Measurements from ENCODE around the gene CNOT3. TPM values are rescaled to one million over a fixed set of nuclear protein-coding genes. Genes with fewer than 3 reads are reported as not detected.

CNOT3 gene
- total and polyA plus RNA-seq, 9 of the 15 experiments (the other 6 are each of a cell fraction or from before 2014, with no cell fraction given): 0.27 to 60.4 (median 9.9) TPM

- TF ChIP-seq POLR2G (IDR thresholded peaks at IDR 0.05; ENCODE audit: low read depth, low read length) (0 out of 2 replicates have a peak, but pooled peaks have one; percentile 8), CBX1 (IDR thresholded peaks at IDR 0.05; ENCODE audit: low read depth) (no peak), RBFOX2 (IDR thresholded peaks at IDR 0.05; ENCODE audit: low read depth, low read length) (peak; percentile 20; the same call in 1 of the 2 replicates)
- ChIA-PET POLR2A (interaction anchor here (0.6 to 1.2 kb wide), 3 partner anchors 11 to 36 kb away, joined by 3 to 6 read pairs (median 3); no protein-coding TSS in a partner anchor), CTCF (ENCODE audit: low intra/inter-chr PET ratio) (no interaction called here)
- H3K27me3 ChIP-seq (ENCODE audit: control insufficient read depth in 2 of 2, insufficient read depth in 2 of 2, low read length in 2 of 2): no peaks in the 10 kb centered on the region
- DNase-seq (ENCODE audit: extremely low read depth in 1 of 4, low spot score in 3 of 4) (no peak), ATAC-seq (no peak), FAIRE-seq (no peak)
- H3K27ac ChIP-seq (ENCODE audit: extremely low read depth, low read depth, low read length): no peak overlapping the region
- H3K4me2 ChIP-seq (ENCODE audit: insufficient read depth, low read length): no peak overlapping the region
- no peaks in the 10 kb centered on the region for H3K9me3 ChIP-seq (replicated peaks; ENCODE audit: control insufficient read depth, insufficient read depth, low read depth, low read length)
- peaks cover 4% of the 10 kb centered on the region for H3K9me1 ChIP-seq (ENCODE audit: control insufficient read depth, insufficient read depth, low read length)
- in situ Hi-C loops (cut with MboI) (no loop called here), intact Hi-C loops (cut with micrococcal nuclease) (no loop called here)
- peaks cover 0 to 6% of the 10 kb centered on the region in 2 experiments; a peak in 2 of 5 replicates for H3K4me1 ChIP-seq (replicated peaks in 1 of 2; ENCODE audit: control insufficient read depth in 2 of 2, insufficient read depth in 2 of 2, low read length in 2 of 2)
- H4K20me1 ChIP-seq (replicated peaks; ENCODE audit: control insufficient read depth, insufficient read depth, low read length): peaks cover 20% of the 10 kb centered on the region
- no peak overlapping the region for H3K4me3 ChIP-seq
- WGBS (ENCODE audit: insufficient coverage, low coverage, missing lambda C conversion rate): 95% methylated on average over 21 of the region's 28 CpGs
- H3K79me2 ChIP-seq (ENCODE audit: control insufficient read depth, insufficient read depth, low read length): peaks cover 21% of the 10 kb centered on the region
- no TSS peak for BruUV-seq (replicated peaks)
- H2AFZ ChIP-seq (ENCODE audit: low read depth, low read length): no peak overlapping the region
- peak overlapping the region in 1 of 2 experiments; percentile 15; a peak in 1 of 4 replicates for H3K9ac ChIP-seq (ENCODE audit: insufficient read depth in 1 of 2, low read depth in 2 of 2, low read length in 2 of 2)
- peaks cover 98% of the 10 kb centered on the region; the same call in 2 of the 3 replicates for H3K36me3 ChIP-seq (ENCODE audit: control insufficient read depth, insufficient read depth, low read length)
Observed at GRCh38 chr19:54145541-54146158, 8.1 kb downstream of the CNOT3 start.

GRCh38 chr19:54147676-54148075 lies 10.1 kb downstream of the CNOT3 start:
- peaks cover 1% of the 10 kb centered on the region; the same call in 1 of the 2 replicates for H4K20me1 ChIP-seq (replicated peaks; ENCODE audit: control insufficient read depth, insufficient read depth, low read length)
- in situ Hi-C loops (cut with MboI): no loop called here
- H3K4me2 ChIP-seq (ENCODE audit: insufficient read depth, low read length): no peak overlapping the region
- no peaks in the 10 kb centered on the region for H3K27me3 ChIP-seq (ENCODE audit: control insufficient read depth in 2 of 2, insufficient read depth in 2 of 2, low read length in 2 of 2)
- H3K4me1 ChIP-seq (replicated peaks in 1 of 2; ENCODE audit: control insufficient read depth in 2 of 2, insufficient read depth in 2 of 2, low read length in 2 of 2): peaks cover 0 to 10% of the 10 kb centered on the region in 2 experiments; a peak in 1 of 5 replicates
- peaks cover 96% of the 10 kb centered on the region; the same call in 2 of the 3 replicates for H3K36me3 ChIP-seq (ENCODE audit: control insufficient read depth, insufficient read depth, low read length)
- no peaks in the 10 kb centered on the region for H3K9me1 ChIP-seq (ENCODE audit: control insufficient read depth, insufficient read depth, low read length)
- H3K4me3 ChIP-seq: no peak overlapping the region
- CTCF ChIA-PET (ENCODE audit: low intra/inter-chr PET ratio): no interaction called here
- FAIRE-seq: no peak
- no peaks in the 10 kb centered on the region for H3K9me3 ChIP-seq (replicated peaks; ENCODE audit: control insufficient read depth, insufficient read depth, low read depth, low read length)
- ATAC-seq: no peak; the same call in 2 of the 3 replicates
- whole genome bisulfite sequencing (ENCODE audit: insufficient coverage, low coverage, missing lambda C conversion rate): 69% methylated on average over 3 of the region's 3 CpGs
- H3K9ac ChIP-seq (ENCODE audit: insufficient read depth in 1 of 2, low read depth in 2 of 2, low read length in 2 of 2): no peak overlapping the region
- intact Hi-C loops (cut with micrococcal nuclease): no loop called here
- peaks cover 1% of the 10 kb centered on the region; the same call in 2 of the 3 replicates for H3K79me2 ChIP-seq (ENCODE audit: control insufficient read depth, insufficient read depth, low read length)
- BruUV-seq (replicated peaks): no TSS peak
- no peak overlapping the region for H3K27ac ChIP-seq (ENCODE audit: extremely low read depth, low read depth, low read length)
- no peak for DNase-seq (ENCODE audit: extremely low read depth in 1 of 4, low spot score in 3 of 4)
- no peak overlapping the region for H2AFZ ChIP-seq (ENCODE audit: low read depth, low read length)
- POLR2A ChIA-PET: interaction anchor here (0.6 to 4.1 kb wide), 4 partner anchors 10 to 13 kb away, joined by 3 to 29 read pairs (median 4); partner anchors contain the start of genes CNOT3 and LENG1
- TF ChIP-seq DMBX1 (CRISPR knock-in tag; IDR thresholded peaks at IDR 0.05; ENCODE audit: borderline replicate concordance): no peak
- no peak for TF ChIP-seq TAL1 (IDR thresholded peaks at IDR 0.05)
- TF ChIP-seq TRIM24 (IDR thresholded peaks at IDR 0.05): no peak
- no peak for TF ChIP-seq CCAR2 (IDR thresholded peaks at IDR 0.05; ENCODE audit: low read depth, low read length)
- TF ChIP-seq IRF1 (CRISPR knock-in tag; IDR thresholded peaks at IDR 0.05; ENCODE audit: borderline replicate concordance): no peak
- no peak for TF ChIP-seq ARNT (IDR thresholded peaks at IDR 0.05)
- TF ChIP-seq TAF1 (IDR thresholded peaks at IDR 0.05; ENCODE audit: control insufficient read depth, extremely low read depth, insufficient read depth, low read length, severe bottlenecking): no peak

All from K562 (cell line).